Thyroid gland (tissue), 4 donors: Measurements from ENCODE around the gene OR52H1.

Experiments
- CTCF ChIP-seq, 6 experiments: fragments of 200-600 bp in 3 of 6; fragments of 450-650 bp in 3 of 6; sonication (generic) in 3 of 6; IDR thresholded peaks; one replicate each; pipeline ENCODE4 v1.5.1; 2016 to 2019; ENCODE audit warnings: antibody characterized with exemption in 6 of 6, mild to moderate bottlenecking in 2 of 6, inconsistent platforms in 1 of 6, moderate library complexity in 1 of 6
- POLR2A ChIP-seq, 2 donors: fragments of 450-650 bp; IDR thresholded peaks; one replicate each; pipeline ENCODE4 v1.6.1; 2017; ENCODE audit warnings: antibody characterized with exemption in 2 of 2, mild to moderate bottlenecking in 2 of 2, moderate library complexity in 1 of 2

- no peak for TF ChIP-seq CTCF (IDR thresholded peaks at IDR 0.05)
- TF ChIP-seq POLR2A (IDR thresholded peaks at IDR 0.05): no peak
Observed at GRCh38 chr11:5581014-5581413, 32.7 kb upstream of the OR52H1 start.
